ENCODE data around the gene BPIFA1. TPM values are rescaled to one million over a fixed set of nuclear protein-coding genes. Genes with fewer than 3 reads are reported as not detected.

BPIFA1 gene
- total RNA-seq, 1 experiment from 2014 or later, result not detected

Other genes starting within 250 kb of the BPIFA1 start
- gene SUN5, start 231.6 kb upstream of the BPIFA1 start, total RNA-seq (2014; rRNA removed; shearing (Covaris generic)), result not detected in 2 replicates
- gene BPIFB2, start 228.3 kb upstream of the BPIFA1 start, total RNA-seq (2014; rRNA removed; shearing (Covaris generic)), result not detected in 2 replicates
- gene BPIFB6, start 204.3 kb upstream of the BPIFA1 start, total RNA-seq (2014; rRNA removed; shearing (Covaris generic)), result not detected in 2 replicates
- 0.26 and 0.43 TPM in 2 replicates for gene BPIFB3, start 182.1 kb upstream of the BPIFA1 start, total RNA-seq (2014; rRNA removed; shearing (Covaris generic))
- gene BPIFB4, start 156.4 kb upstream of the BPIFA1 start, total RNA-seq (2014; rRNA removed; shearing (Covaris generic)), result 3.2 and 3.9 TPM in 2 replicates
- gene BPIFA2, start 67.8 kb upstream of the BPIFA1 start, total RNA-seq (2014; rRNA removed; shearing (Covaris generic)), result not detected in 2 replicates
- not detected in 2 replicates for gene BPIFA3, start 18.6 kb upstream of the BPIFA1 start, total RNA-seq (2014; rRNA removed; shearing (Covaris generic))
- not detected in 2 replicates for gene BPIFB1, start 47.2 kb downstream of the BPIFA1 start, total RNA-seq (2014; rRNA removed; shearing (Covaris generic))
- gene CDK5RAP1, start 165.5 kb downstream of the BPIFA1 start, total RNA-seq (2014; rRNA removed; shearing (Covaris generic)), result 36.8 and 39.8 TPM in 2 replicates
- 13.2 and 14.5 TPM in 2 replicates for gene SNTA1, start 207.8 kb downstream of the BPIFA1 start, total RNA-seq (2014; rRNA removed; shearing (Covaris generic))

Measured in SJCRH30 (cell line).